IMR-90 (cell line): ENCODE results near the gene SV2C. TPM values are rescaled to one million over a fixed set of nuclear protein-coding genes. Genes with fewer than 3 reads are reported as not detected.

Experiments used
- ATAC-seq: fragments of 200-7000 bp; cut with Tn5 transposase; 2 replicates; pipeline ENCODE4 v1.9.1; 2020; ENCODE audit warnings: low read depth, mild to moderate bottlenecking, moderate library complexity
- BruUV-seq: library from RNA; stranded (reverse); fragments of 400-500 nt; replicated peaks from 2 replicates; lab custom pipeline; 2021; lab: Mats Ljungman, UMichigan
- CTCF ChIA-PET: fragments of 300-600 bp; formaldehyde crosslinking; extraction: SDS; loops from one replicate; lab custom pipeline; 2021; ENCODE audit warnings: antibody characterized with exemption; lab: Yijun Ruan, JAX
- POLR2A ChIA-PET: fragments of 300-600 bp; sonication (Branson Sonifier 250); formaldehyde crosslinking; loops from one replicate; lab custom pipeline; 2022; ENCODE audit warnings: antibody characterized with exemption; ENCODE audit not compliant: unreplicated experiment; lab: Charles Lee
- DNase-seq: peaks from one replicate; pipeline ENCODE4 v3.0.0; 2013
- H2AFZ ChIP-seq: replicated peaks from 2 replicates; pipeline ENCODE3; 2013; ENCODE audit warnings: low read length, mild to moderate bottlenecking; ENCODE audit not compliant: poor library complexity
- H2AK5ac ChIP-seq: 2 replicates; pipeline ENCODE4 v1.6.1; 2013; ENCODE audit warnings: low read depth, low read length, inconsistent platforms
- H2AK9ac ChIP-seq: replicated peaks from 2 replicates; pipeline ENCODE3; 2013; ENCODE audit warnings: mild to moderate bottlenecking, low read depth, low read length, moderate library complexity; ENCODE audit not compliant: poor library complexity
- H2BK120ac ChIP-seq: 2 replicates; pipeline ENCODE4 v1.6.1; 2013; ENCODE audit warnings: low read depth, low read length, inconsistent platforms
- H2BK15ac ChIP-seq: 3 replicates; pipeline ENCODE4 v1.6.1; 2013; ENCODE audit warnings: low read depth, low read length, inconsistent platforms
- H2BK20ac ChIP-seq: 2 replicates; pipeline ENCODE4 v1.6.1; 2013; ENCODE audit warnings: low read depth, mild to moderate bottlenecking, inconsistent platforms, low read length, moderate library complexity
- H2BK5ac ChIP-seq: 2 replicates; pipeline ENCODE4 v1.6.1; 2013; ENCODE audit warnings: mild to moderate bottlenecking, low read depth, low read length, inconsistent platforms; ENCODE audit not compliant: poor library complexity, severe bottlenecking
- H3K14ac ChIP-seq: replicated peaks from 2 replicates; pipeline ENCODE4 v1.6.1; 2013; ENCODE audit warnings: low read depth, low read length, inconsistent platforms
- H3K18ac ChIP-seq: 2 replicates; pipeline ENCODE4 v1.6.1; 2013; ENCODE audit warnings: low read depth, low read length, control low read depth
- H3K23ac ChIP-seq: 2 replicates; pipeline ENCODE4 v1.6.1; 2013; ENCODE audit warnings: low read depth, low read length, inconsistent platforms
- H3K27ac ChIP-seq: 2 replicates; pipeline ENCODE4 v1.5.1; 2013; ENCODE audit warnings: mild to moderate bottlenecking, control low read depth, low read length; ENCODE audit not compliant: insufficient read depth
- H3K27me3 ChIP-seq: 2 replicates; pipeline ENCODE4 v1.6.1; 2013; ENCODE audit warnings: low read length; ENCODE audit not compliant: control insufficient read depth, insufficient read depth
- H3K36me3 ChIP-seq: 2 replicates; pipeline ENCODE4 v1.6.1; 2013; ENCODE audit warnings: low read length, mixed read lengths; ENCODE audit not compliant: control insufficient read depth, insufficient read depth
- H3K4ac ChIP-seq: 2 replicates; pipeline ENCODE4 v1.6.1; 2013; ENCODE audit warnings: low read depth, low read length, inconsistent platforms
- H3K4me1 ChIP-seq: 2 replicates; pipeline ENCODE4 v1.6.1; 2013; ENCODE audit warnings: low read length, mixed read lengths; ENCODE audit not compliant: control insufficient read depth, insufficient read depth
- H3K4me2 ChIP-seq: 2 replicates; pipeline ENCODE4 v1.6.1; 2013; ENCODE audit warnings: low read depth, mild to moderate bottlenecking, control low read depth, low read length, moderate library complexity
- H3K4me3 ChIP-seq: 2 replicates; pipeline ENCODE4 v1.5.1; 2013; ENCODE audit warnings: low read depth, mild to moderate bottlenecking, control low read depth, low read length, moderate library complexity; ENCODE audit not compliant: insufficient read depth
- H3K56ac ChIP-seq: 2 replicates; pipeline ENCODE4 v1.6.1; 2013; ENCODE audit warnings: low read length, inconsistent platforms; ENCODE audit not compliant: insufficient read depth; ENCODE audit errors: extremely low read depth
- H3K79me1 ChIP-seq, 2 experiments: 2 replicates each; pipeline ENCODE4 v1.6.1; 2013; ENCODE audit warnings: low read length in 2 of 2, inconsistent platforms in 1 of 2, low read depth in 1 of 2
- H3K9ac ChIP-seq: 2 replicates; pipeline ENCODE4 v1.6.1; 2013; ENCODE audit warnings: low read depth, low read length, control low read depth
- H3K9me1 ChIP-seq: 2 replicates; pipeline ENCODE4 v1.6.1; 2013; ENCODE audit warnings: low read length, inconsistent platforms; ENCODE audit not compliant: insufficient read depth
- H3K9me3 ChIP-seq: 2 replicates; pipeline ENCODE4 v1.6.1; 2013; ENCODE audit warnings: low read length; ENCODE audit not compliant: control insufficient read depth, insufficient read depth
- H4K20me1 ChIP-seq: 2 replicates; pipeline ENCODE4 v1.6.1; 2013; ENCODE audit warnings: low read length, inconsistent platforms; ENCODE audit not compliant: insufficient read depth
- H4K5ac ChIP-seq: 2 replicates; pipeline ENCODE4 v1.6.1; 2013; ENCODE audit warnings: mild to moderate bottlenecking, low read depth, low read length, control low read depth
- H4K8ac ChIP-seq, 2 experiments: 2 replicates each; pipeline ENCODE4 v1.6.1; 2013; ENCODE audit warnings: low read depth in 2 of 2, low read length in 2 of 2, control low read depth in 1 of 2, inconsistent platforms in 1 of 2
- H4K91ac ChIP-seq: 2 replicates; pipeline ENCODE4 v1.6.1; 2013; ENCODE audit warnings: low read depth, low read length, inconsistent platforms; ENCODE audit not compliant: insufficient read depth
- BHLHE40 ChIP-seq: fragments of 150-350 bp; IDR thresholded peaks from 2 replicates; pipeline ENCODE4 v1.6.1; 2016; ENCODE audit warnings: mild to moderate bottlenecking, low read depth, low read length
- CEBPB ChIP-seq: IDR thresholded peaks from 2 replicates; pipeline ENCODE4 v1.6.1; 2012; ENCODE audit warnings: low read depth, low read length, improper control_type of control experiment
- CHD1 ChIP-seq: IDR thresholded peaks from 2 replicates; pipeline ENCODE4 v1.6.1; 2012; ENCODE audit warnings: low read depth, low read length, improper control_type of control experiment
- CTCF ChIP-seq: conservative IDR thresholded peaks from 2 replicates; pipeline ENCODE4 v1.5.1; 2012; ENCODE audit warnings: mild to moderate bottlenecking, low read depth, low read length, improper control_type of control experiment
- FOS ChIP-seq: fragments of 150-350 bp; IDR thresholded peaks from 2 replicates; pipeline ENCODE4 v1.6.1; 2016; ENCODE audit warnings: low read depth, low read length
- MAFK ChIP-seq: IDR thresholded peaks from 2 replicates; pipeline ENCODE4 v1.6.1; 2012; ENCODE audit warnings: low read depth, low read length, improper control_type of control experiment
- MAZ ChIP-seq: IDR thresholded peaks from 2 replicates; pipeline ENCODE4 v1.6.1; 2012; ENCODE audit warnings: low read depth, mild to moderate bottlenecking, low read length, improper control_type of control experiment, moderate library complexity, borderline replicate concordance
- MXI1 ChIP-seq: IDR thresholded peaks from 2 replicates; pipeline ENCODE4 v1.6.1; 2012; ENCODE audit warnings: low read depth, mild to moderate bottlenecking, low read length, moderate library complexity, borderline replicate concordance
- NFE2L2 ChIP-seq: fragments of 150-350 bp; IDR thresholded peaks from 2 replicates; pipeline ENCODE4 v1.6.1; 2016; ENCODE audit warnings: low read depth, mild to moderate bottlenecking, low read length
- POLR2A ChIP-seq: IDR thresholded peaks from 2 replicates; pipeline ENCODE4 v1.6.1; 2012; ENCODE audit warnings: mild to moderate bottlenecking, low read depth, low read length
- RAD21 ChIP-seq: IDR thresholded peaks from 2 replicates; pipeline ENCODE4 v1.6.1; 2012; ENCODE audit warnings: low read length, improper control_type of control experiment
- RCOR1 ChIP-seq: IDR thresholded peaks from 2 replicates; pipeline ENCODE4 v1.6.1; 2012; ENCODE audit warnings: mild to moderate bottlenecking, low read length, improper control_type of control experiment; ENCODE audit not compliant: insufficient replicate concordance
- RFX5 ChIP-seq: IDR thresholded peaks from 2 replicates; pipeline ENCODE4 v1.8.0; 2012; ENCODE audit warnings: low read depth, mild to moderate bottlenecking, low read length, moderate library complexity
- SMC3 ChIP-seq: fragments of 150-350 bp; IDR thresholded peaks from 2 replicates; pipeline ENCODE4 v1.6.1; 2016; ENCODE audit warnings: low read depth, mild to moderate bottlenecking, antibody characterized with exemption, low read length, moderate library complexity
- USF2 ChIP-seq: fragments of 150-350 bp; IDR thresholded peaks from 2 replicates; pipeline ENCODE4 v1.6.1; 2017; ENCODE audit warnings: mild to moderate bottlenecking, antibody characterized with exemption, low read length, low read depth
- WGBS, 2 experiments: methylation state at CpG; one replicate each; pipeline versions ENCODE4 v1.1.5 to v1.1.7; 2013; ENCODE audit warnings: missing lambda C conversion rate in 2 of 2; ENCODE audit not compliant: insufficient read length in 1 of 2; ENCODE audit errors: extremely low coverage in 2 of 2; 5-methylcytosine and 5-hydroxymethylcytosine counted together
- dilution Hi-C: fragments of 300-500 bp; cut with HindIII; formaldehyde crosslinking; loops from one replicate; pipeline ENCODE4 v1.14.3; 2018; ENCODE audit warnings: low sequenced_read_pairs; ENCODE audit not compliant: unreplicated experiment
- in situ Hi-C: fragments of 300-500 bp; cut with MboI; formaldehyde crosslinking; loops from 3 replicates; pipeline ENCODE4 v1.14.3; 2019; ENCODE audit warnings: low sequenced_read_pairs, inconsistent platforms, mixed read lengths
- intact Hi-C: fragments of 100-400 bp; cut with micrococcal nuclease; formaldehyde crosslinking; loops from 2 replicates; pipeline ENCODE4 v1.10.0; 2022
- polyA plus RNA-seq, 3 experiments: library from polyadenylated mRNA; depleted of rRNA; stranded (reverse); fragments of >200 nt; gene quantifications; 2 replicates each; pipeline ENCODE4 v1.2.3, GENCODE V29; 2012; ENCODE audit warnings: low replicate concordance in 1 of 3
- total RNA-seq: library from RNA; depleted of rRNA; stranded (reverse); fragments of >200 nt; gene quantifications from 2 replicates; pipeline ENCODE4 v1.2.3, GENCODE V29; 2012
- TF ChIP-seq, protein P1 (sequence below): fragments of 150-350 bp; IDR thresholded peaks from 2 replicates; pipeline ENCODE4 v1.6.1; 2016; ENCODE audit warnings: low read depth, mild to moderate bottlenecking, low read length, moderate library complexity, borderline replicate concordance

SV2C gene
- total and polyA plus RNA-seq, 2 of the 4 experiments (the other 2 are of a cell fraction) = not detected

- no peak overlapping the region for H3K27ac ChIP-seq
- no peak overlapping the region for H3K4me3 ChIP-seq
- no peak overlapping the region for H3K23ac ChIP-seq
- no peak overlapping the region for H3K18ac ChIP-seq
- H4K20me1 ChIP-seq = no peaks in the 10 kb centered on the region
- DNase-seq = no peak
- no peaks in the 10 kb centered on the region for H3K9me3 ChIP-seq
- POLR2A ChIA-PET = no interaction called here
- CTCF ChIA-PET = no interaction called here
- H2AK5ac ChIP-seq = no peak overlapping the region
- no peaks in the 10 kb centered on the region for H3K4me1 ChIP-seq
- no peak overlapping the region for H4K91ac ChIP-seq
- H3K56ac ChIP-seq = no peak overlapping the region
- no peak for ATAC-seq
- TF ChIP-seq MXI1 = no peak
- TF ChIP-seq RCOR1 = no peak
- TF ChIP-seq SMC3 = no peak
- TF ChIP-seq CEBPB = no peak
- TF ChIP-seq, protein P1, sequence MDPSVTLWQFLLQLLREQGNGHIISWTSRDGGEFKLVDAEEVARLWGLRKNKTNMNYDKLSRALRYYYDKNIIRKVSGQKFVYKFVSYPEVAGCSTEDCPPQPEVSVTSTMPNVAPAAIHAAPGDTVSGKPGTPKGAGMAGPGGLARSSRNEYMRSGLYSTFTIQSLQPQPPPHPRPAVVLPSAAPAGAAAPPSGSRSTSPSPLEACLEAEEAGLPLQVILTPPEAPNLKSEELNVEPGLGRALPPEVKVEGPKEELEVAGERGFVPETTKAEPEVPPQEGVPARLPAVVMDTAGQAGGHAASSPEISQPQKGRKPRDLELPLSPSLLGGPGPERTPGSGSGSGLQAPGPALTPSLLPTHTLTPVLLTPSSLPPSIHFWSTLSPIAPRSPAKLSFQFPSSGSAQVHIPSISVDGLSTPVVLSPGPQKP = no peak
- TF ChIP-seq POLR2A = no peak
- no peak for TF ChIP-seq FOS
- no peak for TF ChIP-seq RAD21
- no peak for TF ChIP-seq MAFK
- TF ChIP-seq CHD1 = no peak
- TF ChIP-seq BHLHE40 = no peak
- no peak for TF ChIP-seq RFX5
- no peak for TF ChIP-seq MAZ
- no peak for TF ChIP-seq USF2
- TF ChIP-seq CTCF = no peak
- no peak for TF ChIP-seq NFE2L2
- H3K4me2 ChIP-seq = no peak overlapping the region
- no peak overlapping the region for H2AK9ac ChIP-seq
- dilution Hi-C loops (no loop called here), in situ Hi-C loops (no loop called here), intact Hi-C loops (no loop called here)
- BruUV-seq = no TSS peak
- H4K5ac ChIP-seq = no peak overlapping the region
- H2BK20ac ChIP-seq = no peak overlapping the region
- H2BK5ac ChIP-seq = no peak overlapping the region
- peaks cover 10% of the 10 kb centered on the region for H3K27me3 ChIP-seq
- no peak overlapping the region for H2BK15ac ChIP-seq
- no peak overlapping the region for H2AFZ ChIP-seq
- WGBS, 2 experiments = no CpG with 5 or more reads among the region's 2 CpGs
- H2BK120ac ChIP-seq = no peak overlapping the region
- H4K8ac ChIP-seq = no peak overlapping the region
- no peak overlapping the region for H3K4ac ChIP-seq
- no peaks in the 10 kb centered on the region for H3K79me1 ChIP-seq
- no peaks in the 10 kb centered on the region for H3K36me3 ChIP-seq
- no peak overlapping the region for H3K14ac ChIP-seq
- no peaks in the 10 kb centered on the region for H3K9me1 ChIP-seq
- no peak overlapping the region for H3K9ac ChIP-seq
These were observed 283.4 kb downstream of the SV2C start for GRCh38 chr5:76366596-76366995.
